ACHN (cell line): ENCODE results near the gene PPP1R8.
"Not testable (repeated sequence)": the region's sequence is repeated elsewhere in the genome, so short reads cannot be mapped to it uniquely, and the experiment has no call there.

Experiments used
- DNase-seq: peaks from one replicate; pipeline ENCODE4 v3.0.0-alpha.2; 2015
- in situ Hi-C: cut with HindIII; loops from 2 replicates; pipeline ENCODE4 v1.10.0; 2017; ENCODE audit warnings: low sequenced_read_pairs, low pct_ligation_motif_present, low pct_unique_long_range_greater_than_20kb

Gene PPP1R8

GRCh38 chr1:27829339-27829960 lies 1.1 kb upstream of the PPP1R8 start:
- DNase-seq, in situ Hi-C loops: not testable (repeated sequence)

- in situ Hi-C loops: no loop called here
- no peak for DNase-seq
Observed at GRCh38 chr1:27831568-27832410, 1.2 kb downstream of the PPP1R8 start.

DNA sequence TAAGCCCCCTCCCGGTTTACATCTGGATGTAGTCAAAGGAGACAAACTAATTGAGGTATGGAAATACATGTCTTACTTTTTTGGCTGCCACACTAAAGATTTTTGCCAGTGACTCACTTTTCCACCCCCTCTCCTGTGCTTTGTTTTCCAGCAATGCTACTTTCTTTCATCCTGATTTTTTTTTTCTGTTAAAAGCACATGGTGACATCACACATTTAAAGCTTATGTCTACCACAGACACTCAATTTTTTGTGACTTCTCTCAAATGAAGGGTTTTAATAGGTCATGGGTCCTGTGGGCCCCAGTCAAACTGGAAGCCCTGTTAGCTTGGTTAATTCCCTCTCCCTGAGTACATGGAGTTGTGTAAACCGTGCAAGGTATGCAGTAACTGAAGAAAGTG lies 2.2 kb downstream of the PPP1R8 start:
- DNase-seq: no peak
- in situ Hi-C loops: no loop called here

DNA sequence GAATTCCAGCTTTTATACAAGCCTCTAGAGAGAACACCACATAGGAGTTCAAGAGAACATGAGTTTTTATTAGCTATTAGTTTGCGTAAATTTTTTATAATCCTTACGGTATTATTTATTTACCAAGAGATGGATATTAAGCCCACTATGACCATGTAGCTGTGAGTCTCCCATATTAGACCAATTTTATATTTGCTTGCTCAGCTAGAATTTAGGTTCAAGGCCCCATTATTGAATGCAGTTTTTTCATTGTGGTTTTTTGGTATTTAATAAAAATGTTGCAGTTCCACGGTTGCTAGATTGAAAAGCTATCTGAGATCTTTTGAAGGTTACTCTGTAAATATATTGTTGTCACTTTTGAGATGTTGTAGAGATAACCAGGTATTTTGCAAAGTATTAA lies 2.9 kb downstream of the PPP1R8 start:
- DNase-seq: no peak
- in situ Hi-C loops: no loop called here

DNA sequence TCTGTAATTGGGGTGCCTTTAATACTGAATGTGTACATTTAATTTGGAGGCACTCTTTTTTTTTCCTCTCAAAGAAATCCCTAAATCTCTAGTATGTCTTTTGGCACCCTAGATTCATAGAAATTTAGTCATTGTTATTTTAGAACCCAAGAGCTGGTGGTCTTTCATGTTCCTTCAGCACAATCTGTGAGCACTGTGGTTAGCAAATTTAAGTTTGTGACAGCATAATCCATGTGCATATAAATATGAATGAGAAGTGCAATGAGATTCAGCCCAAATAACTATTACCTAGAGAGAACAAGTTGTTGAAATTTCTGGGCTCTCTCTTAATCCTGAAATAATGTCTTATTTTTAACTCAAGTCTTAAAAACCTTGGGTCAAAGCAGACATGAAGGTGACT lies 4.5 kb downstream of the PPP1R8 start:
- DNase-seq: no peak
- in situ Hi-C loops: no loop called here

DNA sequence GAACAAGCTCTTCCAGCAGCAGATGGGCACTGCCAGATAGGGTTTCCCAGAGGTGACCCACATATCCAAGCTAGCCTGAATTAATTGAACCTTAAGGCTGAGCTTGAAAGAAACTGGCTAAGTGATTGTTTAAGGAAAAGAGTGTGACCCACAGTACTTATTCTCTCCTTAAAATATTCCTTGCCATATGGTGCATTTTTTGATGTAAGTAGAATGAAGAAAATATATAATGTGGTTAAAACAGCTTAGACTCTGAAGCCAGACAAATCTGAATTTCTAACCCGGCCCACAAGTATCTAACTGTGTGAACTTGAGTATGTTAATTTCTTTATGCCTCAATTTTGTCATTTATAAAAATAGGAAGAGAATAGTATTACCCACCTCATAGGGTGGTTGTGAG lies 4.9 kb downstream of the PPP1R8 start:
- in situ Hi-C loops: no loop called here

GRCh38 chr1:27849951-27850350 lies 19.4 kb downstream of the PPP1R8 start:
- no peak for DNase-seq
- in situ Hi-C loops: no loop called here

More for the DNA sequence above, 4.9 kb downstream of the PPP1R8 start:
- no peak for DNase-seq

DNA sequence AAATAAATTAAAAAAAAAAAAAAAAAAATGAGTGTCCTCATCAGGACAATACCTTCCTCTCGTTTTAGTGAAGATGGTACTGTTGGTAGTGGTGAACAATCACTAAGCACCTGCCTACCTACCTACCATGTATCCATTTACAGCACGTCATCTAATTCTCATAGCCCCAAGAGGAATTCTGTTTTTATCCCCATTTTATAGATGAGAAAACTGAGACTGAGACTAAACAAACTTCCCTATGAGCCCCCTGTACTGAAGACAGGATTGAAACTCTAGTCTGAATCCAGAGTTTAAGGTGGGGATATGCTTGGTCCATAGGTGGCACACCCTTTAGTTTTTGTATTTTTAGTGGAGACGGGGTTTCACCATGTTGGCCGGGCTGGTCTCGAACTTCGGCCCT lies 24.5 kb downstream of the PPP1R8 start:
- in situ Hi-C loops: no loop called here
- no peak for DNase-seq

- in situ Hi-C loops: no loop called here
- no peak for DNase-seq
Observed at GRCh38 chr1:27856561-27857343, 26.2 kb downstream of the PPP1R8 start.

DNA sequence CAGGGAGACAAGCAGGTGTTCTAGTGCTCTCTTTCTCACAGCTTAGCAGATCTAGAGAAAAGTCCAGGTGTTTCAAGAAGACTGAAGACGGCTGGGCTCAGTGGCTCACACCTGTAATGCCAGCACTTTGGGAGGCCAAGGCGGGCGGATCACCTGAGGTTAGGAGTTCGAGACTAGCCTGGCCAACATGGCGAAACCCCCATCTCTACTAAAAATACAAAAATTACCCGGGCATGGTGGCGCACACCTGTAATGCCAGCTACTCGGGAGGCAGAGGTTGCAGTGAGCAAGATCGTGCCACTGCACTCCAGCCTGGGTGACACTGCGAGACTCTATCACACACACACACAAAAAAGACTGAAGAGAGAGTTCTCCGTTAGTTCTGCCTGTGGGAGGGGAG lies 27.0 kb downstream of the PPP1R8 start:
- in situ Hi-C loops: not testable (repeated sequence)

DNA sequence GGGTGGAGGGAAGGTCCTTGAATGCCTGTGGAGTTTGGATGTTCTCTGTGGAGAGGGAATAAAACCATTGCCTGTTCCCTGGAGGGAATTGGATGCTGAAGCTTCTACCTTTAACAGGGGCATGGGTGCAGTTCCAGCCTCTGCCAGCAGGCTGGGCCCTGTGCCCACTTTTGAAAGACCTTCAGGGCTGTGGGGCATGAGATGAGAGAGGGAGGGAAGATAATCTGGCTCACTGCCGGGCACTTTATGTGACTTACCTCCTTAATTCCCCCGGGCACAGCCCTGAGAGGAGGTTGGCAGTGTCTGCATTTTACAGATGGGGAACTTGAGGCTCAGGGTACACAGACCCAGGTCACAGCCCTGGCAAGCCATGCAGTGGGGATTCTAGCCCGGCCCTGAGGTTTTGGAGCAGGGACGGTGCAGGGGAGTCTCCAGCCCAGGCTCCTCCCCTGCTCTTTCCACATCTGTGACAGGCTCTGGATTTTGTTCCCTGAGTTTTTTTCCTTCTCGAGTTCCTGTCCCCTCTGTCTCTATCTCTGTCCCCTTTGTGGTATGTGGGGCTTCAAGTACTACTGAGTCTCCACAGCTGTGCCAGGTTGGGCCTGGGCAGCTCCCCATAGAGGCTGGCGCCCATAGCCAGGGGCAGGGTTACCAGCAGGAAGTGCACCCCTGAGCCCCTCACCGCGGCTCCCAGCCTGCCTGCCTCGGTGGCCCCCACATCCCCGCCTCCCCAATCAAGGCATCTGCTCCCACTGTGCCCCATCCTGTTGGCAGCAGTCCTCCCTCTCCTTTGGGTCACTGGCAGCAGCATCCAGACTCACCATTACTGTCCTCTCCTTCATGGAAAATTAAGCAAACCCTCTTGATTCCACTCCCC lies 27.7 kb downstream of the PPP1R8 start:
- in situ Hi-C loops: no loop called here

More for the DNA sequence above, 27.0 kb downstream of the PPP1R8 start:
- not testable (repeated sequence) for DNase-seq

DNA sequence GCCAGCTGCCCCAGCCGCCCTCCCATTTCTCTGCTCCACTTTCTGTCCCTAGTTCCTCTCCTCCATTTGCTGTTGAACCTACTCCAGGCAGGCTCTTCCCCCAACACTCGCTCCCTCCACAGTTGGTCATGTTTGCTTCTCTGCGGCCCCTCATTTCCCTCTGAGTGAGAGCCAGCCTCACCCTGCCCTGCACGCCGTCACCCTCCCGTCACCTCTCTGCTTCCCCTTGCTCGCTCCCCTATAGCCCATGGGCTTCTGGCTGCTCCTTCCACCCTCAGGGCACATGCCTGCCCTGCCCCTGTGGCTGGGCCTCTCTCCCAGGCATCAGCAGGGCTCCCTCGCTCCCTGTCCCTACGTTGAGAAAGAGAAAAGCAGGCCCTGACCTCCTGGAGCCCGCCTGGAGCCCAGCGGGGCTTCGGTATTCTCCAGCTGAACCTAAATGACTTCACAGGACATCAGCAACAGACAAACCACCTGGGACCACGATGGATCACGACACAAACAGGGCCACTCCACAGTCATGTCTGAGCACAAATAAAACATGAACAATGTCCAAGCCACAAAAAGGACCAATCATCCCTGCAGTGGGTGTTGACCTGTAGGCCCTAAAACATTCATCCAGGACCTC lies 28.5 kb downstream of the PPP1R8 start:
- no peak for DNase-seq
- in situ Hi-C loops: no loop called here

More for the DNA sequence above, 27.7 kb downstream of the PPP1R8 start:
- peak; percentile 77 for DNase-seq

- DNase-seq: no peak
- in situ Hi-C loops: no loop called here
Observed at GRCh38 chr1:27861436-27861835, 30.9 kb downstream of the PPP1R8 start.

GRCh38 chr1:27862004-27862403 lies 31.4 kb downstream of the PPP1R8 start:
- DNase-seq: no peak
- in situ Hi-C loops: no loop called here

DNA sequence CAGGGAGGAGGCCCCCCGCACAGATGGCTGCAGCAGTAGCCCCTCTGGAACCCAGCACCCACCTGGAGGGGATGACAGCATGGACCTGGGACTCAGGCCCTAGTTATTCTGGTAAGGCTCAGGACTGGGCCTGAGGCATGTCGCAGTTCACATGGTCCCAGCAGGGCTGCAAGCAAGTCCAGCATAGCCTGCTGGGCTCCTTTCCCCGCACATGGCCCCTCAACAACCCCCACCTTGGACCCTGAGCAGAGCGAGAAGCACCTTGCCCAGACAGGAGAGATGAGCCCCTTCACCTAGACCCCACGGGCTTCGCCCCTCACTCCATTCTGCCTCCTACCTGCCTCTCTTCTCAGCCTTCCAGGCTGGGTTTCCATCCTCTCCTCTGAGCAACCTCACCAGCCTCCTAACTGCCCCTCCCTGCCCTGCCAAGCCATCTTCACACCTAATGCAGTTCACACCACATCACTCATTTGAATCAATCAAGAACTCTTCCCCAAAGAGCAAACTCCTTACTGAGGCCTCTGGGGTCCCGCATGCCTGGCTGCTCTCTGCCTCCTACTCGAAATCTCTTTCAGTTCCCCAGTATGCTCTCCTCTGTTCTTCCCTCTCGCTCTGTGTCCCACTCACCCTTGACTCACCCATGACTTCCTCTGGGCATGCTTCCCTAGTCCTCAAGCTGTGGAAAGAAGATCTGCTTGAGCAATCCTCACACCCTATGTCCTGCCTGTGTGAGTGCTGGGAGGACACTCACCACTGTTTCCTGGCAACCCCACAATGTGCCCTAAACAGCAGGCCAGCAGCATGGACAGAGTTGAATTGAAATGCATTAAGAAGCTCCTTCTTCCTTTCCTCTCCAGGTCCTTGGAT lies 32.3 kb downstream of the PPP1R8 start:
- DNase-seq: peak; percentile 96
- in situ Hi-C loops: no loop called here

- no peak for DNase-seq
- in situ Hi-C loops: no loop called here
Observed at GRCh38 chr1:27863538-27863915, 32.9 kb downstream of the PPP1R8 start.

GRCh38 chr1:27864264-27864895 lies 33.8 kb downstream of the PPP1R8 start:
- no peak for DNase-seq
- in situ Hi-C loops: no loop called here
